NCI-H2029 (cell line): ENCODE results near the gene RASSF6.
A peak's percentile ranks its signal among the peaks of the same experiment; 100 is the strongest.
"Not testable (repeated sequence)": the region's sequence is repeated elsewhere in the genome, so short reads cannot be mapped to it uniquely, and the experiment has no call there.

ENCODE experiments used
- DNase-seq: peaks from one replicate; lab custom pipeline; 2025; lab: John Stamatoyannopoulos, UW

Gene RASSF6

GRCh38 chr4:73620115-73620792 lies at the start of gene RASSF6:
Gene RASSF6 (minus strand): TSS chr4:73620436. CDS start chr4:73611795, 8,641 bp downstream.
- peak; percentile 54 for DNase-seq

- no peak for DNase-seq
Observed at GRCh38 chr4:73669410-73670183, 49.4 kb upstream of the RASSF6 start.

GRCh38 chr4:73668782-73669201 lies 48.6 kb upstream of the RASSF6 start:
- DNase-seq = no peak

- DNase-seq = not testable (repeated sequence)
Observed at GRCh38 chr4:73665924-73666323, 45.7 kb upstream of the RASSF6 start.

GRCh38 chr4:73664470-73664869 lies 44.2 kb upstream of the RASSF6 start:
- DNase-seq = no peak

- DNase-seq = no peak
Observed at GRCh38 chr4:73663576-73663975, 43.3 kb upstream of the RASSF6 start.

- peak; percentile 40 for DNase-seq
Observed at GRCh38 chr4:73662709-73663546, 42.7 kb upstream of the RASSF6 start.

GRCh38 chr4:73661646-73662119 lies 41.4 kb upstream of the RASSF6 start:
- DNase-seq = no peak

- DNase-seq = no peak
Observed at GRCh38 chr4:73660808-73661207, 40.6 kb upstream of the RASSF6 start.

- peak; percentile 70 for DNase-seq
Observed at GRCh38 chr4:73653695-73654106, 33.5 kb upstream of the RASSF6 start.

GRCh38 chr4:73650250-73650649 lies 30.0 kb upstream of the RASSF6 start:
- no peak for DNase-seq

GRCh38 chr4:73648478-73648877 lies 28.2 kb upstream of the RASSF6 start:
- peak; percentile 88 for DNase-seq

- no peak for DNase-seq
Observed at GRCh38 chr4:73646117-73646516, 25.9 kb upstream of the RASSF6 start.

- peak; percentile 33 for DNase-seq
Observed at GRCh38 chr4:73631565-73632226, 11.5 kb upstream of the RASSF6 start.

GRCh38 chr4:73628834-73629233 lies 8.6 kb upstream of the RASSF6 start:
- not testable (repeated sequence) for DNase-seq

- no peak for DNase-seq
Observed at GRCh38 chr4:73621357-73621756, 1.1 kb upstream of the RASSF6 start.

GRCh38 chr4:73619346-73619745 lies 890 bp downstream of the RASSF6 start:
- peak; percentile 56 for DNase-seq

GRCh38 chr4:73617256-73617655 lies 3.0 kb downstream of the RASSF6 start:
- no peak for DNase-seq

- no peak for DNase-seq
Observed at GRCh38 chr4:73615613-73616012, 4.6 kb downstream of the RASSF6 start.

GRCh38 chr4:73614311-73614867 lies 5.8 kb downstream of the RASSF6 start:
- DNase-seq = no peak

GRCh38 chr4:73613130-73613529 lies 7.1 kb downstream of the RASSF6 start:
- DNase-seq = no peak
